HG03175 (cell line): Measurements from ENCODE around the gene TMEM225B.
"Not testable (repeated sequence)": the region's sequence is repeated elsewhere in the genome, so short reads cannot be mapped to it uniquely, and the experiment has no call there.

ENCODE experiments used
- ATAC-seq: cut with Tn5 transposase; IDR thresholded peaks from one replicate; pipeline ENCODE4 v1.9.1; 2021; ENCODE audit warnings: mild to moderate bottlenecking, moderate library complexity; ENCODE audit not compliant: unreplicated experiment

The TMEM225B gene

GRCh38 chr7:99579281-99579955 is 18.6 kb upstream of the TMEM225B start:
- ATAC-seq, result no peak

GRCh38 chr7:99579956-99580777 is 17.9 kb upstream of the TMEM225B start:
- no peak for ATAC-seq

GRCh38 chr7:99580778-99581332 is 17.2 kb upstream of the TMEM225B start:
- not testable (repeated sequence) for ATAC-seq

- no peak for ATAC-seq
Observed at GRCh38 chr7:99588868-99589267, 9.2 kb upstream of the TMEM225B start.

- ATAC-seq, result no peak
Observed at GRCh38 chr7:99594948-99595745, 2.9 kb upstream of the TMEM225B start.

- no peak for ATAC-seq
Observed at GRCh38 chr7:99596408-99596955, 1.6 kb upstream of the TMEM225B start.

GRCh38 chr7:99599836-99600235 is 1.8 kb downstream of the TMEM225B start:
- ATAC-seq, result no peak

GRCh38 chr7:99601656-99602310 is 3.7 kb downstream of the TMEM225B start:
- ATAC-seq, result no peak

GRCh38 chr7:99605527-99605926 is 7.5 kb downstream of the TMEM225B start:
- ATAC-seq, result no peak

GRCh38 chr7:99606531-99606930 is 8.5 kb downstream of the TMEM225B start:
- no peak for ATAC-seq

GRCh38 chr7:99607548-99607947 is 9.5 kb downstream of the TMEM225B start:
- ATAC-seq, result no peak

GRCh38 chr7:99614495-99614894 is 16.4 kb downstream of the TMEM225B start:
- ATAC-seq, result no peak

- no peak for ATAC-seq
Observed at GRCh38 chr7:99615989-99616358, 17.9 kb downstream of the TMEM225B start.

GRCh38 chr7:99616359-99617191 is 18.5 kb downstream of the TMEM225B start, which contains the start of gene ZSCAN25:
TSS of gene ZSCAN25 (plus strand) at chr7:99616946. CDS start at chr7:99619607, 2,661 bp downstream.
- ATAC-seq, result peak; percentile 90

GRCh38 chr7:99617192-99617781 is 19.2 kb downstream of the TMEM225B start:
- no peak for ATAC-seq

- no peak for ATAC-seq
Observed at GRCh38 chr7:99618726-99619125, 20.7 kb downstream of the TMEM225B start.

GRCh38 chr7:99619571-99620130 is 21.6 kb downstream of the TMEM225B start:
- no peak for ATAC-seq

GRCh38 chr7:99621271-99621670 is 23.2 kb downstream of the TMEM225B start:
- ATAC-seq, result no peak

GRCh38 chr7:99622596-99622995 is 24.5 kb downstream of the TMEM225B start:
- ATAC-seq, result no peak
